GM19238 (cell line): Measurements from ENCODE around the gene SLC22A17.
"Not testable (repeated sequence)": the region's sequence is repeated elsewhere in the genome, so short reads cannot be mapped to it uniquely, and the experiment has no call there.

ENCODE experiments used
- DNase-seq: peaks from one replicate; pipeline ENCODE4 v3.0.0; 2011; ENCODE audit warnings: low spot score; ENCODE audit not compliant: insufficient read length

Gene SLC22A17

GRCh38 chr14:23352506-23353432, at the start of gene SLC22A17:
SLC22A17 (minus strand) TSS chr14:23352887.
- no peak for DNase-seq

DNA sequence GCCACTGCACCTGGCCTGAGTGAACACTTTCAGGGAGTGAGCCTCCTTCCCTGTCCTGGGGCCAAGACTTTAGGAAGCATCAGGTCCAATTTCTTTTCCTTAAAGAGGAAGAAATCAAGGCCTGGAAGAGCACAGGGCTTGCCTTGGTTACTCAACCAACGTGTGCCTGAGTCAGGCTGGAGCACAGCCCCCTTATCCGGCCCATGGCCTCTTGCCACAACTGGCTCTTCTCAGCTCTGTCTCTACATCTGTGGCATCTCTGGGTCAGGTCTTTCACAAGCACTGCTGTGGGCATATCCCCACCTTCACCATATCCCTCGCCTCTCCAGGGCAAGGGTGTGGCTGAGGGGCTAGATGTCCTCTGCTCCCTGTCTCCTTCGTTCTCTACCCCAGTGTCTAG, 48.6 kb upstream of the SLC22A17 start:
- DNase-seq, result no peak

DNA sequence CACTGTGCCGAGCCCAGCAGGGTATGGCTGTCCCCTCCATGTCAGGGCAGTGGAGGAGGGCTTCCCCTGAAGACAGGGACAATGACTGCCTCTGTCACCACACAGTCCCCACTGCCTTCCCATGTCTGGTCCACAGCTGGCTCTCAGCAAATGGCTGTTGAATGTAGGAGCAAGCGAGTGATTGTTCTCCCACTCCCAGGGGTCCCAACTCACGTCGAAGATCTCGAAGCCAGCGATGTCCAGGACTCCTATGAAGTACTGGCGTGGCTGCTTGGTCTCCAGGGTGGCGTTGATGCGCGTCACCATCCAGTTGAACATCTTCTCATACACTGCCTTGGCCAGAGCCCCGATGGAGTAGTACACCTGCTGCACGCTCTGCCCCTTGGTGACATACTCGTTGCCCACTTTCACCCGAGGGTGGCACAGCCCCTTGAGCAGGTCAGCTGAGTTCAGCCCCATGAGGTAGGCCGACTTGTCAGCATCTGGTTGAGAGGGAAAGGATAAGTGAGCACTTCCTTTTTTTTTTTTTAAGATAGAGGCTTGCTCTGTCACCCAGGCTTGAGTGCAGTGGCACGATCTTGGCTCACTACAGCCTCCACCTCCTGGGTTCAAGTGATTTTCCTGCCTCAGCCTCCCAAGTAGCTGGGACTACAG, 47.9 kb upstream of the SLC22A17 start:
- not testable (repeated sequence) for DNase-seq

- DNase-seq, result no peak
Measured at GRCh38 chr14:23399591-23399990, 46.9 kb upstream of the SLC22A17 start.

- no peak for DNase-seq
Measured at GRCh38 chr14:23399136-23399535, 46.4 kb upstream of the SLC22A17 start.

- no peak for DNase-seq
Measured at GRCh38 chr14:23398348-23398747, 45.7 kb upstream of the SLC22A17 start.

DNA sequence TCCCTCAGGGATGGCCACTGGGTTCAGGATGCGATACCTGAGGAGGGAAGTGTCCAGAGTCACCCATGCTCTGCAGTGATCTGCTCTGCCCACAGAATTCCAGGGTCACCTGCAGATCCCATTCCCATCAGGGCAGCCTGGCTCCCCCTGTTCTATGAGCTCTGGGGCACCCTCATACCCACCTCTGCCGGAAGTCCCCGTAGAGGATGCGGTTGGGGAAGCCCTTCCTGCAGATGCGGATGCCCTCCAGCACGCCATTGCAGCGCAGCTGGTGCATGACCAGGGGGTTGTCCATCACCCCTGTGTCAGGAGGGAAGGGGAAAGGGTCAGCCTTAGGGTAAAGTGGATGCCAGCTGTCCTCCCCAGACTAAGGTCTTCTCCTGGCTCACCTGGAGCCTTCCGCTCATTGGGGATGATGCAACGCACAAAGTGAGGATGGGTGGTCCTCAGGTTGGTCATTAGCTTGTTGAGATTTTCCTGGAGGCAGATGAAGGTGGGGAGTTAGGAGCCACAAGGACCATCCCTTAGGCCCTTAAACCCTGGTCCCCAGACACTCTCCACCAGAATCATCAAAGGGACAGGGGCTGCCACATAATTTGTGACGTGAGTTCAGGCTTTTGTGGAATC, 44.2 kb upstream of the SLC22A17 start:
- DNase-seq, result no peak

GRCh38 chr14:23396126-23396525, 43.4 kb upstream of the SLC22A17 start:
- no peak for DNase-seq

DNA sequence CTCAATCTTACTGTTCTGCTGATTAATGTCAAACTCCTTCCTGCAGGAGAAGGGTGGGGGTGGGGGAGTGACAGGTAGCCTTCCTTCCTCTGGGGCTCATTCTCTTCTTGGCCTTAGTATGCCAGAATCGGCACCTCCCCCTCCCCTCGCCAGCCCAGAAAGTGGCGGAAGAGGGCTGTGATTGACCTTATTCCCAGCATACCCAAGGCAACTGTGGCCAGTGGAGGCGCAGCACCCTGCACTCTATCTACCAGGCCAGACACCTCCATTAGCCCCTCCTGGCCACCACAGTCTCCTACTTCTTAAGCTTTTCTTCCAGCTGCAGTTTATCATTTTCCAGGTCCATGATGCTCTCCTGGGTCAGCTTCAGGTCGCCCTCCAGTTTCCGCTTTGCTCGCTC, 39.9 kb upstream of the SLC22A17 start:
- no peak for DNase-seq

GRCh38 chr14:23389871-23390270, 37.2 kb upstream of the SLC22A17 start:
- not testable (repeated sequence) for DNase-seq

DNA sequence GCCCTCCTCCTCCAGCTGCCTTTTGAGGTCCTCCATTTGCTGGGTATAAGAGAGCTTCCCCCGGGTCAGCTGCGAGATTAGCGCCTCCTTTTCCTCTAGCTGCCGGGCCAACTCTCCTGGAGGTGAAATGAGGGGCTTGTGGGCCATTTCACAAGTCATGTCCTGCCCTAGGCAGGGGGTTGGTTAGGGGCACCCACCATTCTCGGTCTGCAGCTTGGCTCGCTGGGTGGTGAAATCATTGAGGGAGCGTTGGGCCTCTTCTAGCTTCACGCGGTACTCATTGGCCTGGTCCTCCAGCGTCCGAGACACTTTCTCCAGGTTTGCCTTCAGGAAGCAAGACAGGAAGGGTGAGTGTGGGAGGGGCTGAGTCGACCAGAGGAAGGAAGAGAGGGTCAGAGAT, 36.7 kb upstream of the SLC22A17 start:
- DNase-seq, result no peak

GRCh38 chr14:23388996-23389395, 36.3 kb upstream of the SLC22A17 start:
- no peak for DNase-seq

DNA sequence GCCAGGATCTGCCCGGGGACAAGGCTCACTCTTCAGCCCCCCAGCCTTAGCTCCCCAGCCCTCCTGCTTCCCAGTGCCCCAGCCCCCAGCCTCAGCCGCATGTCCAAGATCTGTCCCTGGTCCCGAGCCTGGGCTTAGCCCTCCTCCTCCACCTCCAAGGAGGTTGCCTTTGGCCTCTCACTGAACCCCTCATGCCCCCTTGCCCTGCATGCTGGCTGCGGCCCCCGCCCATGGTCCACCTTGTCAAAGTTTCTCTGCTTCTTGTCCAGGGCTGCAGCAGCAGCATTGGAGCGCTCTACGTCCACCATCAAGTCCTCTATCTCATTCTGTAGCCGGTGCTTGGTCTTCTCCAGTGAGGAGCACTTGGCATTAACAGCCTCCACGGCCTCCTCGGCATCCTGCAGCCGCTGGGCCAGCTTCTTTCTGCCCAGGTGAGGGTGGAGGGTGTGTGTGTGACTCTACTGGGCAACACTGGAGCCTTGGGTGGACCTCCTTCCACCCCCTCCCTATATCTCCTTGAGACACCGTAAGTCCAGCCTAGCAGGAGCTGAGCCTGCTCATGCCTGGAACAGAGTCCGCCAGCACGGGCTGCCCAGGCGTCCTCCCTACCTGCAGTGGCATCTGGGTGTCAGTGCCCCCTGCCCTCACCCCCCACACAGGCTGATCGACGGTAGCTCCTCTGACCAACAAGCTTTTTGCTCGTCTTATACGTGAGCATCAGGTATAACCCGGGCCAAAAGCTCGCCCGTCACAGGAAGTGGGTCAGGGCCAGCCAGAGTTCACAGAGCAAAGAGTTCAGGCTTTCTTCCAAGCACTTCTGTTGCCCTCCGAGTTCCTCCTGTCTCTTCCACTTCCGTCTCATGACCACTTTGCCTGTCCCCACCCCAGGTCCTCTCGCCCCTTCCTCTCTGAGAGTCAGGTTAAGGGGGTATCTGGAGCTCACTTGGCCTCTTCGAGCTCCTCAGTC, 35.5 kb upstream of the SLC22A17 start:
- no peak for DNase-seq

DNA sequence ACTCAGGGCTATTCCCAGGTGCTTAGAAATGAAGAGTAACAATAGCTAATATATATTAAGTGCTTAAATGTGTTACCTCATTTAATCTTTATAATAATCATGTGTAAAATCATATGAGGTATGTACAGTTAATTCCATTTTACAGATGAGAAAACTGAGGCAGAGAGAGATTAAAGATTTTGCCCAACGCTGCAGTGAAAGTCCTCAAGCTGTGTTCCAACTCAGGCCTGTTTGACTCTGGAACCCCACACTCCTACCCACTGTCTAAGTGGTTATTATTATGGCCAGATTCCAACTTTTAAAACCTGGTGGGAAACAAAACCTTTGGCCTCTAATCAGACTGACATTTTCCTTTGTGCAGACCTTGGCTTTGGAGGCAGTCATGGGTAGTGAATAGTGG, 34.3 kb upstream of the SLC22A17 start:
- DNase-seq, result no peak

DNA sequence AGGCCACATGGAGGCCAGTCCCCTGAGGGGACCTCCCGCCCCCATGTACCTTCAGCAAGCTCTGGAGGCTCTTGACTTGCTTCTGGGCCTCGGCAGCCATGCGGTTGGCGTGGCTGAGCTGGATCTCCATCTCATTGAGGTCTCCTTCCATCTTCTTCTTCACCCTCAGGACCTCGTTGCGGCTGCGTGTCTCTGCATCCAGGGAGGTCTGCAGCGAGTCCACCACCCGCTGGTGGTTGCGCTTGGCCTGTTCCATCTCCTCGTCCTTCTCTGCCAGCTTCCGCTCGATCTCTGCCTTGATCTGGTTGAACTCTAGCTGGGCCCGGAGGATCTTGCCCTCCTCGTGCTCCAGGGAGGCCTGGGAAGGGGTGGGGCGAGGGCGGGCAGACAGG, 33.6 kb upstream of the SLC22A17 start:
- not testable (repeated sequence) for DNase-seq

- no peak for DNase-seq
Measured at GRCh38 chr14:23385642-23386265, 33.1 kb upstream of the SLC22A17 start.

DNA sequence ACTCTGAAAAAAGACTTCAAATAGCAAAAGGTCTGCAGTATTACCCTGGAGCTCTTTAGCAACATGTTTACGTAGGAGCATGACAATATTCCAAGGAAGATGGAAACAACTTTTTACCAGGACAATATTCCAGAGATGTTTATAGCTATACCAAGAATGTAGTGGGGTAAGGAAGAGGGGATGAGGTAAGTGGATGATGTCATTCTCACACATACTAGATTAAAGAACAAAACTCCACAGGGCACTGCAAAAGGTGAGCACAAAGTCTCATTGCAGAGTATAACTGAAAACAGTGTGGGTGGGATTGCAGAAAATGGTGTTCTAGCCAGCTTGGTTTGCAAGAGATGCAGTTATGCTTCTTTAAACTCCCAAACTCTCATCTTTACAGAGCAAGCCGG, 32.6 kb upstream of the SLC22A17 start:
- DNase-seq, result no peak

- DNase-seq, result no peak
Measured at GRCh38 chr14:23384364-23385080, 31.8 kb upstream of the SLC22A17 start.

DNA sequence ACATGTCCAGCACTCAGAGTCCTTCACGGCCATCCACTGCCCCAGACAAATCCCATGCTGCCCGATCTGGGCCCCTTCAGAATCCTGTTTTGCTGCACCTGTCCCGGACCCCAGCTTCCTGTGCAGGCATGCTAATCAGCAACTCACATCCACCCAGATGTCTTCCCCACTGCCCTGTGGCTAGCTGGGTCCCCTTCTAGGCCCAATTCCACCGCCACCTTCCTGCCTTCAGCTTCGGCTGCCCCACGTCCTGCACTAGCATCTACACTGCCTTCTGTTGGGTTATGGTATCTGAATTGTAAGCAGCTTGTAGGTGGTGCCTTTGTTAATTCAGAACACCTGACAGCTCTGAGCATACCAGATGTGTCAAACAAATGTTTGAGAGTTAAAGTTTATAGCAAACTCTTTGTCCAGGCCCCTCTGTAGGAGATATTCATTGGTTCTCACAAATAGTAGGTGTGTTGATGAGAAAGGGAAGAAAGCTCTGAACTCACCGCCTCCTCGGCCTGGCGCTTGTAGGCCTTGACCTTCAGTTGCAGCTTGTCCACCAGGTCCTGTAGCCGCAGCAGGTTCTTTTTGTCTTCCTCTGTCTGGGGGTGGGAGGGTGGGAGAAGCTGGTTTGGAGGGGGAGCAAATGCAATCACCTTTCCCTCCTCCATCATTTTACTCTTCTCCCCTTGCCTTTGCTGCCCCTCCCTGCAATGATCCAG, 30.2 kb upstream of the SLC22A17 start:
- no peak for DNase-seq
